NCI-H446 treated with DMSO at 0.1 percent for 48 hours (cell line): ENCODE measurements around the gene TMEM179.

ENCODE experiments used
- DNase-seq: peaks from one replicate; lab custom pipeline; 2025; lab: John Stamatoyannopoulos, UW

TMEM179 gene

GRCh38 chr14:104544362-104544961 is 60.1 kb downstream of the TMEM179 start:
- DNase-seq: no peak

DNA sequence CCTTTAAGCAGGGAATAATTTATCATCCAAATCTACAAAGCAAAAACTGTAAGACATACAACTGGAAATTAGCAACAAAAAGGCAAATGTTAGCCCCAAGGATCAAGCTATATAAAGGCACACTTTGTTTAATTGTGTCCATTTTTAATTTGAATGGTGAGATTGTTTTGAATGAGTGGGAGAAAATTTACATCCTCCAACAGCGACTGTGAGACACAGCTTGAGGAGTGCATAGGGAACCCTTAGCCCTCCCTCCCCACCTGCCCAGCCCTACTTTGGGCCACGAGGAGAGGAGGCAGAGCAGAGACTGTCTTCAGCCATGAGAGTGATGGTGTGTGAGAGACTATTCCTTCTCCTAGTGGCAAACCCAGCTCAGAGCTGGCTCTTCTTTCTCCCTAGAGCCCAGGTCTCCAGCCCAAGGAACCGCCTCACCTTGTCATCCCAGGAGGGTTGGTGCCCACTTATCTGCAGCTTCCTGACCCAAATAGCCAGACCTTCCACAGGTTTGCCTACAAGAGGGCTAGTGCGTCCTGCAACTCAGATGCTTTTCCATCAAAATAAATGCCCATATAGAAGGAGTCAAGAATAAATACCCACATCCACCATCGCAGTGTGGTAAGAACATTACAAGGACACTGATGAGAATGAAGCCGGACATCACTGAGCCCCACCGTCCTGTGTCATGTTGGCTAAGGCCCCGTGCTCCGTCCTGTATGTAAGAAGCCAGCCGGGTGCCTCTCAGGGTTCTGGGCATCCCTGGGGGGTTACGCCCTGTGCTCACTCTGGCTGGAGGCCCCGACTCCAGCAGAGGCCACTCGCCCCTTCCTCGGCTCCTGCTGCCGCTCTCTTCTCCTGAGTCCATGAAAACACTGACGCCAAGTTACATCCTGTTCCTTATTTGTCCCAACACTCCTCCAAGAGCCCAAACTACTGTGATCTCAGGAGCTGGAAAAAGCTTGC is 61.4 kb downstream of the TMEM179 start:
- no peak for DNase-seq

DNA sequence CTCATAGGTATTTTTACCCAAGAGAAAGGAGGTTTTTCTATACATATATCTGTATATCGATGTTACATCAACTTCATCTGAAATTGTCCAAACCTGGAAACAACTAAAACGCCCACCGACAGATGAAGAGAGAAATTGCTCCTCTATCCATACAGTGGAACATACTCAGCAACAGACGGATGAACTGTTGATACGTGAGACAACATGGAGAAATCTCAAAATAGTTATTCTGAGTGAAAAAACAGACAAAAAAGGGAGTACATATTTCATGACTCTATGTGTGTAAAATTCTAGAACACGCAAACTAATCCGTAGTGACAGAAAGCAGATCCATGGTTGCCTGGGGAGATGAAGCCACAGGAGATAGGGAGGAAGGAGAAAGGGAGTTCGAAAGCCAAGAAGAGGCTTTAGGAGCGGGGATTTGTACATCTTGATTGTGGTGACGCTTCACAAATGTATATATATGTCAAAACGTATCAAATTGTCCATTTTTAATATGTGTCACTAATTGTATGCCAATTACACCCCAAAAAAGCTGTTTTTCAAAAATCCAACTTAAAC is 62.6 kb downstream of the TMEM179 start:
- DNase-seq: no peak
